HEK293 (cell line): ENCODE data around the gene CREB3L1.
A peak's percentile ranks its signal among the peaks of the same experiment; 100 is the strongest.

Experiments used
- CTCF ChIA-PET: fragments of 350-600 bp; formaldehyde crosslinking; extraction: SDS; loops from one replicate; lab custom pipeline; 2021; ENCODE audit warnings: antibody characterized with exemption; lab: Yijun Ruan, JAX
- POLR2A ChIA-PET: fragments of 300-600 bp; formaldehyde crosslinking; extraction: SDS; loops from one replicate; lab custom pipeline; 2020; ENCODE audit warnings: antibody characterized with exemption, inconsistent platforms; lab: Yijun Ruan, JAX
- H3K27ac ChIP-seq: fragments of 200-500 bp; sonication (Bioruptor generic); 2 replicates; pipeline ENCODE4 v1.5.1; 2014; ENCODE audit warnings: low read depth, low read length, control low read depth, inconsistent platforms; ENCODE audit errors: extremely low read depth
- H3K36me3 ChIP-seq, 2 experiments: fragments of 200-500 bp in 1 of 2; sonication (Bioruptor generic) in 1 of 2; 1 replicate in 1 of 2; 2 replicates in 1 of 2; pipeline ENCODE4 v1.5.1; 2014 to 2017; ENCODE audit warnings: inconsistent platforms in 2 of 2, low read length in 2 of 2; ENCODE audit not compliant: control insufficient read depth in 2 of 2, insufficient read depth in 1 of 2
- H3K4me1 ChIP-seq: fragments of 200-500 bp; sonication (Bioruptor generic); 2 replicates; pipeline ENCODE4 v1.5.1; 2014; ENCODE audit warnings: mild to moderate bottlenecking, low read length, inconsistent platforms; ENCODE audit not compliant: control insufficient read depth, insufficient read depth
- H3K4me3 ChIP-seq: 2 replicates; pipeline ENCODE4 v1.5.1; 2011; ENCODE audit warnings: low read depth, mild to moderate bottlenecking, control low read depth, low read length, moderate library complexity
- H3K9me3 ChIP-seq: fragments of 200-500 bp; sonication (Bioruptor generic); 2 replicates; pipeline ENCODE4 v1.5.1; 2014; ENCODE audit warnings: low read depth, low read length, inconsistent platforms; ENCODE audit not compliant: control insufficient read depth, insufficient read depth
- GLI2 ChIP-seq: fragments of 450-650 bp; formaldehyde crosslinking; IDR thresholded peaks from 2 replicates; pipeline ENCODE4; 2017; ENCODE audit warnings: missing biosample characterization, missing genetic modification characterization, low read depth, borderline replicate concordance
- HOXD13 ChIP-seq: sonication (generic); formaldehyde crosslinking; IDR thresholded peaks from 2 replicates; pipeline ENCODE4 v1.8.0; 2022; ENCODE audit warnings: missing genetic modification reagents, borderline replicate concordance
- IKZF3 ChIP-seq: fragments of 450-650 bp; IDR thresholded peaks from 2 replicates; pipeline ENCODE4 v1.5.0; 2018; ENCODE audit warnings: missing biosample characterization, mild to moderate bottlenecking, missing genetic modification characterization, moderate library complexity
- KLF8 ChIP-seq: fragments of 450-650 bp; formaldehyde crosslinking; IDR thresholded peaks from 2 replicates; pipeline ENCODE4 v1.5.1; 2016; ENCODE audit warnings: missing biosample characterization, missing genetic modification characterization
- OVOL3 ChIP-seq: fragments of 450-650 bp; formaldehyde crosslinking; IDR thresholded peaks from 2 replicates; pipeline ENCODE4 v1.5.1; 2016; ENCODE audit warnings: missing biosample characterization, missing genetic modification characterization
- PRDM1 ChIP-seq: fragments of 450-650 bp; formaldehyde crosslinking; IDR thresholded peaks from 2 replicates; pipeline ENCODE4; 2016; ENCODE audit warnings: missing biosample characterization, missing genetic modification characterization
- PRDM10 ChIP-seq: fragments of 450-650 bp; formaldehyde crosslinking; IDR thresholded peaks from 2 replicates; pipeline ENCODE4 v1.5.1; 2016; ENCODE audit warnings: missing biosample characterization, missing genetic modification characterization
- REST ChIP-seq: fragments of 450-650 bp; formaldehyde crosslinking; IDR thresholded peaks from 2 replicates; pipeline ENCODE4 v1.5.1; 2016; ENCODE audit warnings: missing biosample characterization, missing genetic modification characterization
- SCRT1 ChIP-seq: fragments of 450-650 bp; formaldehyde crosslinking; IDR thresholded peaks from 2 replicates; pipeline ENCODE4 v1.5.1; 2016; ENCODE audit warnings: missing biosample characterization, missing genetic modification characterization, borderline replicate concordance
- SP3 ChIP-seq: fragments of 450-650 bp; formaldehyde crosslinking; IDR thresholded peaks from 2 replicates; pipeline ENCODE4 v1.5.1; 2016; ENCODE audit warnings: missing biosample characterization, missing genetic modification characterization
- WT1 ChIP-seq: fragments of 450-650 bp; formaldehyde crosslinking; IDR thresholded peaks from 2 replicates; pipeline ENCODE4 v1.5.1; 2016; ENCODE audit warnings: missing biosample characterization, missing genetic modification characterization
- ZBTB17 ChIP-seq: fragments of 450-650 bp; formaldehyde crosslinking; IDR thresholded peaks from 2 replicates; pipeline ENCODE4 v1.5.1; 2016; ENCODE audit warnings: missing biosample characterization, missing genetic modification characterization
- ZNF335 ChIP-seq: fragments of 450-650 bp; formaldehyde crosslinking; conservative IDR thresholded peaks from 2 replicates; pipeline ENCODE4 v1.5.1; 2016; ENCODE audit warnings: missing biosample characterization, missing genetic modification characterization
- ZNF366 ChIP-seq: fragments of 450-650 bp; formaldehyde crosslinking; conservative IDR thresholded peaks from 2 replicates; pipeline ENCODE4 v1.5.1; 2016; ENCODE audit warnings: missing biosample characterization, missing genetic modification characterization
- ZNF423 ChIP-seq: fragments of 450-650 bp; formaldehyde crosslinking; IDR thresholded peaks from 2 replicates; pipeline ENCODE4 v1.5.1; 2016; ENCODE audit warnings: missing biosample characterization, missing genetic modification characterization
- ZNF48 ChIP-seq: fragments of 450-650 bp; formaldehyde crosslinking; IDR thresholded peaks from 2 replicates; pipeline ENCODE4 v1.5.1; 2016; ENCODE audit warnings: missing biosample characterization, missing genetic modification characterization
- ZNF585B ChIP-seq: fragments of 450-650 bp; formaldehyde crosslinking; IDR thresholded peaks from 2 replicates; pipeline ENCODE4 v1.5.1; 2016; ENCODE audit warnings: missing biosample characterization, missing genetic modification characterization
- ZNF600 ChIP-seq: fragments of 450-650 bp; formaldehyde crosslinking; IDR thresholded peaks from 2 replicates; pipeline ENCODE4 v1.5.1; 2016; ENCODE audit warnings: missing biosample characterization, missing genetic modification characterization
- ZNF610 ChIP-seq: fragments of 450-650 bp; formaldehyde crosslinking; IDR thresholded peaks from 2 replicates; pipeline ENCODE4 v1.5.1; 2016; ENCODE audit warnings: missing biosample characterization, missing genetic modification characterization, borderline replicate concordance
- TF ChIP-seq, protein P1 (sequence below): fragments of 450-650 bp; formaldehyde crosslinking; IDR thresholded peaks from 2 replicates; pipeline ENCODE4 v1.5.1; 2016; ENCODE audit warnings: missing biosample characterization, missing genetic modification characterization
- TF ChIP-seq, protein P2 (sequence below): fragments of 450-650 bp; formaldehyde crosslinking; IDR thresholded peaks from 2 replicates; pipeline ENCODE4 v1.5.1; 2016; ENCODE audit warnings: missing biosample characterization, missing genetic modification characterization

The CREB3L1 gene

DNA sequence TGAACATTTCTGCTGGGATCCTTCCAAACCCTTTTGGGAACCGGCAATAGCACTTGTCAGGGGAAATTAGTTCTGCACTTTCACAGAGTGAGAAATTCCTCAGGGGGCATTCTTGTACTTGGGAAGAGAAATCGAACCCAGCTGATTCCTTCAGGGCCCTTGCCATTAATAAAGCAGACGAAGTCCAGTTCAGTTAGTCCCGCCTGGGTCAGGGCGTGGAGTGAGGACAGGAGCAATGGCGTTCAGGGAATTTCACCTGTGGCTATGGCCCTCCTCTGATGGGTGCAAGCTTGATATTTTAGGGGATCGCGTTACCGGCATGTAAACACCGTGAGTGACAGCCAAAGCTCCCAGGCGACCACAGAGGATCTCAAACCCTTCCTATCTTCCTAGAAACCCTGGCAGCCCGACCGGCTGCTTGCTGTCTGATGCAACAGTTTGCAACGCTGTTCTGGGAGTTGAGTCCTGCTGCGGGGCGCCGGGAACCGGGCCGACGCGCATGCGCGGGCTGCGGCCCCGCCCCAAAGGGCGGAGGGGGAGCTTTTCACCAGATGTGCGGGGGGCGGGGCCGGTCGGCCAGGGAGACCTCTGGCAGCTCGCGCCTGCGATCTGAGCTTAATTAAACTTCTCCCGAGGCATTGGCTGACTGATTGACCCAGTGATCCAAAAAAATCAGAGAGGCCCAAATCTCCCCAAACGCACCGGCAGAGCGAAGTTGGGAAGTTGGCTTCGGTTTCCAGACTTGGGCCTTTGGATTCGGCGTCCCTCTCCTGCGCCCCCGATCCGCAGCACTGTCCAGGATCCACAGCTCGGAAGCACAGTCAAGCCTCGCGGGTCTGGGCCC, 34.3 kb upstream of the CREB3L1 start (continued):
- TF ChIP-seq ZNF366 (tag by site-specific recombination) = 0 out of 2 replicates have a peak, but pooled peaks have one; percentile 17
- TF ChIP-seq ZNF585B = no peak
- TF ChIP-seq IKZF3 (tag by site-specific recombination) = peak; percentile 88
- TF ChIP-seq ZBTB17 (tag by site-specific recombination) = peak; percentile 90
- no peak for TF ChIP-seq ZNF423 (tag by site-specific recombination)
- TF ChIP-seq, protein P1, sequence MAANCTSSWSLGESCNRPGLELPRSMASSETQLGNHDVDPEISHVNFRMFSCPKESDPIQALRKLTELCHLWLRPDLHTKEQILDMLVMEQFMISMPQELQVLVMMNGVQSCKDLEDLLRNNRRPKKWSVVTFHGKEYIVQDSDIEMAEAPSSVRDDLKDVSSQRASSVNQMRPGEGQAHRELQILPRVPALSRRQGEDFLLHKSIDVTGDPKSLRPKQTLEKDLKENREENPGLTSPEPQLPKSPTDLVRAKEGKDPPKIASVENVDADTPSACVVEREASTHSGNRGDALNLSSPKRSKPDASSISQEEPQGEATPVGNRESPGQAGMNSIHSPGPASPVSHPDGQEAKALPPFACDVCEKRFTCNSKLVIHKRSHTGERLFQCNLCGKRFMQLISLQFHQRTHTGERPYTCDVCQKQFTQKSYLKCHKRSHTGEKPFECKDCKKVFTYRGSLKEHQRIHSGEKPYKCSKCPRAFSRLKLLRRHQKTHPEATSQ (tag by site-specific recombination) = no peak
- peak; percentile 97 for TF ChIP-seq SCRT1
- 0 out of 2 replicates have a peak, but pooled peaks have one; percentile 40 for TF ChIP-seq PRDM1 (tag by site-specific recombination)
- TF ChIP-seq, protein P2, sequence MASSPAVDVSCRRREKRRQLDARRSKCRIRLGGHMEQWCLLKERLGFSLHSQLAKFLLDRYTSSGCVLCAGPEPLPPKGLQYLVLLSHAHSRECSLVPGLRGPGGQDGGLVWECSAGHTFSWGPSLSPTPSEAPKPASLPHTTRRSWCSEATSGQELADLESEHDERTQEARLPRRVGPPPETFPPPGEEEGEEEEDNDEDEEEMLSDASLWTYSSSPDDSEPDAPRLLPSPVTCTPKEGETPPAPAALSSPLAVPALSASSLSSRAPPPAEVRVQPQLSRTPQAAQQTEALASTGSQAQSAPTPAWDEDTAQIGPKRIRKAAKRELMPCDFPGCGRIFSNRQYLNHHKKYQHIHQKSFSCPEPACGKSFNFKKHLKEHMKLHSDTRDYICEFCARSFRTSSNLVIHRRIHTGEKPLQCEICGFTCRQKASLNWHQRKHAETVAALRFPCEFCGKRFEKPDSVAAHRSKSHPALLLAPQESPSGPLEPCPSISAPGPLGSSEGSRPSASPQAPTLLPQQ (tag by site-specific recombination) = peak; percentile 51; the same call in 1 of the 2 replicates
- peak; percentile 64; the same call in 1 of the 2 replicates for TF ChIP-seq ZNF600
- peak; percentile 91; the same call in 1 of the 2 replicates for TF ChIP-seq HOXD13 (CRISPR knock-in tag)
- peak; percentile 70 for TF ChIP-seq KLF8 (tag by site-specific recombination)
- peak; percentile 84 for TF ChIP-seq SP3
- no peak for TF ChIP-seq ZNF610 (tag by site-specific recombination)
- TF ChIP-seq, all 188 proteins: peak for 40

DNA sequence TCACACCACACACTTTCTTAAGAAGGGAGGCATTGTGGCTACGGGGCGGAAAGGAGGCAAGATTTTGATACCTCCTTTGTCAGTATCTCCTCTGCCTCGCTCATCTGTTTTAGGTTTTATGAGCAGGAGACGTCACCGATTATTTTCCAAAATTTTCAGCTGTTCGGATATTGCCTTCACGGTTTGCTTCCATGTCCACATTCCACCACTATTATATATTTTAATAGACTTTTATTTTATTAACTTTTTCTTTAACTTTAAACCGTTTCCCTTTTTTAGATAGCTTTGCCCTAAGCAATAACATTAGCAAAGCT, 33.7 kb upstream of the CREB3L1 start:
- H3K4me3 ChIP-seq = peak overlapping the region; percentile 51
- H3K36me3 ChIP-seq = no peaks in the 10 kb centered on the region
- CTCF ChIA-PET = interaction anchor here (0.6 to 19.5 kb wide), 16 partner anchors 10 to 1308 kb away, joined by 3 to 451 read pairs (median 3); no protein-coding TSS in a partner anchor
- TF ChIP-seq WT1 (tag by site-specific recombination) = 0 out of 2 replicates have a peak, but pooled peaks have one; percentile 35
- TF ChIP-seq REST = 0 out of 2 replicates have a peak, but pooled peaks have one; percentile 4
- no peak for TF ChIP-seq PRDM10
- peak; percentile 17; the same call in 1 of the 2 replicates for TF ChIP-seq ZNF335
- TF ChIP-seq ZNF48 = no peak
- no peak for TF ChIP-seq OVOL3
- no peak for TF ChIP-seq GLI2
- H3K9me3 ChIP-seq = no peaks in the 10 kb centered on the region
- H3K4me1 ChIP-seq = peaks cover 2% of the 10 kb centered on the region; the same call in 1 of the 2 replicates
- POLR2A ChIA-PET = interaction anchor here (0.7 to 2.2 kb wide), 19 partner anchors 10 to 145 kb away, joined by 3 to 28 read pairs (median 4); partner anchors contain the start of genes CREB3L1 and PHF21A
- peak overlapping the region; percentile 47; the same call in 1 of the 2 replicates for H3K27ac ChIP-seq
